ENCODE results near the gene L1CAM. TPM values are rescaled to one million over a fixed set of nuclear protein-coding genes. Genes with fewer than 3 reads are reported as not detected.

Gene L1CAM
- total and polyA plus RNA-seq, 4 donors, result 0.28 to 0.59 (median 0.39) TPM; not detected in 1

DNA sequence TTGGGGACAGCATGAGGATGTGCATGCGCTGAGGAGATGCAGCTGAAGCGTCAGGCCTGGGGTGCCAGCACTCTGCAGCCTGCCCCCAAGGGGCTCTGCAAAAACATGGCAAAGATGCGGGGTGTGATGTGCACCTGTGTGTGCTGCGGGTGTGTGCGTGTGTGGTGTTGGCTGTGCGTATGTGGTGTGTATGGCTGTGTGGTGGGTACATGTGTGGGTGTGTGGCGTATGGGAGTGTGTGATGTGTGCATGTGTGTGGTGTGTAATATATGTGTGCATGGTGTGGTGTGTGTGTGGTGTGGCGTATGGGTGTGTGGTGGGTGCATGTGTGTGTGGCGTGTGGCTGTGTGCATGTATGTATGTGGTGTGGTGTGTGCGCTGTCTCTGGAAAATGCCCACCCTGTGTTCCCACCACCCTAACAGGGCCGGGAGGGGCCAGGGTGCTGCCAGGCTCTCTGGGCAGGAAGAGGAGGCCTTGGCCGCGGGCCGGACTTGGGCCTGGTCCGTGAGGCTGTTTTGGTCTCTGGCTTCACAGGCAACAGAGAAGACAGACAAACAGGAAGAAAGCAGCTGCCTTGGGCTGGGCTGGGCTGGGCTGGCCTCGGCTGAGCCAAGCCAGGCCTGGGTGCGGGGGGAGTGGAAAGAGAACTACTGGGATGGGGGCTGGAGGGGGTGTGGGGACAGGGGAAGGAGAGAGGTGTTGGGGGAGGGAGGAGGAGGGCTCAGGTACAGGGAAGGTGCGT lies 17.4 kb upstream of the L1CAM start:
- no peaks in the 10 kb centered on the region for H3K9me3 ChIP-seq (ENCODE audit: control insufficient read depth in 4 of 4, low read length in 3 of 4)
- H3K4me3 ChIP-seq (ENCODE audit: low read depth in 1 of 3, low read length in 3 of 3), result no peak overlapping the region
- H3K27me3 ChIP-seq (ENCODE audit: control insufficient read depth in 4 of 4, insufficient read depth in 4 of 4, low read length in 3 of 4), result no peaks in the 10 kb centered on the region
- H3K4me1 ChIP-seq (ENCODE audit: control insufficient read depth in 4 of 4, insufficient read depth in 4 of 4, low read length in 3 of 4), result peaks cover 0 to 10% (median 4%) of the 10 kb centered on the region in 4 donors
- no peak overlapping the region for H3K9ac ChIP-seq (ENCODE audit: low read depth in 1 of 2, low read length in 2 of 2)
- DNase-seq (ENCODE audit: low spot score), result no peak
- no peaks in the 10 kb centered on the region for H3K36me3 ChIP-seq (ENCODE audit: control insufficient read depth in 4 of 4, insufficient read depth in 3 of 4, low read depth in 1 of 4, low read length in 3 of 4)
- WGBS, result 62% methylated on average over 18 of the region's 18 CpGs
- TF ChIP-seq HNF4G (IDR thresholded peaks at IDR 0.05), result no peak
- no peak for TF ChIP-seq TAF1 (conservative IDR thresholded peaks at IDR 0.05)
- TF ChIP-seq, protein P1, sequence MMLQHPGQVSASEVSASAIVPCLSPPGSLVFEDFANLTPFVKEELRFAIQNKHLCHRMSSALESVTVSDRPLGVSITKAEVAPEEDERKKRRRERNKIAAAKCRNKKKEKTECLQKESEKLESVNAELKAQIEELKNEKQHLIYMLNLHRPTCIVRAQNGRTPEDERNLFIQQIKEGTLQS (IDR thresholded peaks at IDR 0.05), result no peak
- no peak for TF ChIP-seq JUND (IDR thresholded peaks at IDR 0.05)
- no peak for TF ChIP-seq FOXA2 (IDR thresholded peaks at IDR 0.05)
- no peak for TF ChIP-seq RAD21 (IDR thresholded peaks at IDR 0.05)
- TF ChIP-seq SP1 (IDR thresholded peaks at IDR 0.05), result no peak
- no peak for TF ChIP-seq EGR1 (IDR thresholded peaks at IDR 0.05; ENCODE audit: low read depth in 2 of 2)
- no peak for TF ChIP-seq RXRA (IDR thresholded peaks at IDR 0.05)
- TF ChIP-seq, protein P2, sequence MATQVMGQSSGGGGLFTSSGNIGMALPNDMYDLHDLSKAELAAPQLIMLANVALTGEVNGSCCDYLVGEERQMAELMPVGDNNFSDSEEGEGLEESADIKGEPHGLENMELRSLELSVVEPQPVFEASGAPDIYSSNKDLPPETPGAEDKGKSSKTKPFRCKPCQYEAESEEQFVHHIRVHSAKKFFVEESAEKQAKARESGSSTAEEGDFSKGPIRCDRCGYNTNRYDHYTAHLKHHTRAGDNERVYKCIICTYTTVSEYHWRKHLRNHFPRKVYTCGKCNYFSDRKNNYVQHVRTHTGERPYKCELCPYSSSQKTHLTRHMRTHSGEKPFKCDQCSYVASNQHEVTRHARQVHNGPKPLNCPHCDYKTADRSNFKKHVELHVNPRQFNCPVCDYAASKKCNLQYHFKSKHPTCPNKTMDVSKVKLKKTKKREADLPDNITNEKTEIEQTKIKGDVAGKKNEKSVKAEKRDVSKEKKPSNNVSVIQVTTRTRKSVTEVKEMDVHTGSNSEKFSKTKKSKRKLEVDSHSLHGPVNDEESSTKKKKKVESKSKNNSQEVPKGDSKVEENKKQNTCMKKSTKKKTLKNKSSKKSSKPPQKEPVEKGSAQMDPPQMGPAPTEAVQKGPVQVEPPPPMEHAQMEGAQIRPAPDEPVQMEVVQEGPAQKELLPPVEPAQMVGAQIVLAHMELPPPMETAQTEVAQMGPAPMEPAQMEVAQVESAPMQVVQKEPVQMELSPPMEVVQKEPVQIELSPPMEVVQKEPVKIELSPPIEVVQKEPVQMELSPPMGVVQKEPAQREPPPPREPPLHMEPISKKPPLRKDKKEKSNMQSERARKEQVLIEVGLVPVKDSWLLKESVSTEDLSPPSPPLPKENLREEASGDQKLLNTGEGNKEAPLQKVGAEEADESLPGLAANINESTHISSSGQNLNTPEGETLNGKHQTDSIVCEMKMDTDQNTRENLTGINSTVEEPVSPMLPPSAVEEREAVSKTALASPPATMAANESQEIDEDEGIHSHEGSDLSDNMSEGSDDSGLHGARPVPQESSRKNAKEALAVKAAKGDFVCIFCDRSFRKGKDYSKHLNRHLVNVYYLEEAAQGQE (IDR thresholded peaks at IDR 0.05), result no peak
- TF ChIP-seq, protein P3, sequence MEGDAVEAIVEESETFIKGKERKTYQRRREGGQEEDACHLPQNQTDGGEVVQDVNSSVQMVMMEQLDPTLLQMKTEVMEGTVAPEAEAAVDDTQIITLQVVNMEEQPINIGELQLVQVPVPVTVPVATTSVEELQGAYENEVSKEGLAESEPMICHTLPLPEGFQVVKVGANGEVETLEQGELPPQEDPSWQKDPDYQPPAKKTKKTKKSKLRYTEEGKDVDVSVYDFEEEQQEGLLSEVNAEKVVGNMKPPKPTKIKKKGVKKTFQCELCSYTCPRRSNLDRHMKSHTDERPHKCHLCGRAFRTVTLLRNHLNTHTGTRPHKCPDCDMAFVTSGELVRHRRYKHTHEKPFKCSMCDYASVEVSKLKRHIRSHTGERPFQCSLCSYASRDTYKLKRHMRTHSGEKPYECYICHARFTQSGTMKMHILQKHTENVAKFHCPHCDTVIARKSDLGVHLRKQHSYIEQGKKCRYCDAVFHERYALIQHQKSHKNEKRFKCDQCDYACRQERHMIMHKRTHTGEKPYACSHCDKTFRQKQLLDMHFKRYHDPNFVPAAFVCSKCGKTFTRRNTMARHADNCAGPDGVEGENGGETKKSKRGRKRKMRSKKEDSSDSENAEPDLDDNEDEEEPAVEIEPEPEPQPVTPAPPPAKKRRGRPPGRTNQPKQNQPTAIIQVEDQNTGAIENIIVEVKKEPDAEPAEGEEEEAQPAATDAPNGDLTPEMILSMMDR (IDR thresholded peaks at IDR 0.05; ENCODE audit: low read depth, low read length, missing input control), result no peak
- TF ChIP-seq GABPA (IDR thresholded peaks at IDR 0.05 in 1 of 2, conservative IDR thresholded peaks at IDR 0.05 in 1 of 2), result no peak
- TF ChIP-seq, protein P4, sequence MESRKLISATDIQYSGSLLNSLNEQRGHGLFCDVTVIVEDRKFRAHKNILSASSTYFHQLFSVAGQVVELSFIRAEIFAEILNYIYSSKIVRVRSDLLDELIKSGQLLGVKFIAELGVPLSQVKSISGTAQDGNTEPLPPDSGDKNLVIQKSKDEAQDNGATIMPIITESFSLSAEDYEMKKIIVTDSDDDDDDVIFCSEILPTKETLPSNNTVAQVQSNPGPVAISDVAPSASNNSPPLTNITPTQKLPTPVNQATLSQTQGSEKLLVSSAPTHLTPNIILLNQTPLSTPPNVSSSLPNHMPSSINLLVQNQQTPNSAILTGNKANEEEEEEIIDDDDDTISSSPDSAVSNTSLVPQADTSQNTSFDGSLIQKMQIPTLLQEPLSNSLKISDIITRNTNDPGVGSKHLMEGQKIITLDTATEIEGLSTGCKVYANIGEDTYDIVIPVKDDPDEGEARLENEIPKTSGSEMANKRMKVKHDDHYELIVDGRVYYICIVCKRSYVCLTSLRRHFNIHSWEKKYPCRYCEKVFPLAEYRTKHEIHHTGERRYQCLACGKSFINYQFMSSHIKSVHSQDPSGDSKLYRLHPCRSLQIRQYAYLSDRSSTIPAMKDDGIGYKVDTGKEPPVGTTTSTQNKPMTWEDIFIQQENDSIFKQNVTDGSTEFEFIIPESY (IDR thresholded peaks at IDR 0.05), result no peak
- no peak for TF ChIP-seq YY1 (IDR thresholded peaks at IDR 0.05)
- no peak for TF ChIP-seq FOXA1 (IDR thresholded peaks at IDR 0.05)
- no peak for TF ChIP-seq NR2F2 (IDR thresholded peaks at IDR 0.05)
- TF ChIP-seq, protein P5, sequence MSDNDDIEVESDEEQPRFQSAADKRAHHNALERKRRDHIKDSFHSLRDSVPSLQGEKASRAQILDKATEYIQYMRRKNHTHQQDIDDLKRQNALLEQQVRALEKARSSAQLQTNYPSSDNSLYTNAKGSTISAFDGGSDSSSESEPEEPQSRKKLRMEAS (IDR thresholded peaks at IDR 0.05), result no peak
- no peak for TF ChIP-seq HNF4A (conservative IDR thresholded peaks at IDR 0.05)
- H3K27ac ChIP-seq (ENCODE audit: low read depth in 1 of 2, low read length in 2 of 2), result no peak overlapping the region
